ENCODE results near the gene DIS3L2. TPM values are rescaled to one million over a fixed set of nuclear protein-coding genes. Genes with fewer than 3 reads are reported as not detected.

The DIS3L2 gene
- total and polyA plus RNA-seq, 10 donors: 9.1 to 59.8 (median 35.4) TPM

GRCh38 chr2:232053777-232054176 is 92.3 kb downstream of the DIS3L2 start:
- H3K9me3 ChIP-seq: no peaks in the 10 kb centered on the region
- WGBS, 5 donors: 58 to 84% (median 78%) methylated on average over 2 of the region's 2 CpGs
- no peak overlapping the region for H3K4me3 ChIP-seq
- H3K27me3 ChIP-seq (replicated peaks in 1 of 7): no peaks in the 10 kb centered on the region
- DNase-seq: no peak
- no peak for TF ChIP-seq POLR2AphosphoS5 (IDR thresholded peaks at IDR 0.05)
- TF ChIP-seq CTCF (IDR thresholded peaks at IDR 0.05 in 8 of 11, conservative IDR thresholded peaks at IDR 0.05 in 3 of 11): no peak
- no peak for TF ChIP-seq POLR2A (IDR thresholded peaks at IDR 0.05)
- no peaks in the 10 kb centered on the region for H3K4me1 ChIP-seq
- H3K36me3 ChIP-seq: no peaks in the 10 kb centered on the region
- no peak overlapping the region for H3K27ac ChIP-seq
- intact Hi-C loops (cut with DNase I; ENCODE audit: low total_unique reads): no loop called here

GRCh38 chr2:232058063-232058877 is 96.8 kb downstream of the DIS3L2 start:
- Histone ChIP-seq H3K9me3 (peaks cover 0 to 10% (median 3%) of the 10 kb centered on the region in 8 donors), H3K27me3 (replicated peaks in 1 of 7) (no peaks in the 10 kb centered on the region), H3K36me3 (no peaks in the 10 kb centered on the region), H3K4me1 (no peaks in the 10 kb centered on the region), H3K27ac (no peak overlapping the region), H3K4me3 (no peak overlapping the region)
- no peak for DNase-seq
- TF ChIP-seq POLR2A (IDR thresholded peaks at IDR 0.05) (no peak), CTCF (IDR thresholded peaks at IDR 0.05 in 8 of 11, conservative IDR thresholded peaks at IDR 0.05 in 3 of 11) (no peak), POLR2AphosphoS5 (IDR thresholded peaks at IDR 0.05) (no peak)
- 65 to 78% (median 76%) methylated on average over 5 of the region's 5 CpGs for WGBS, 5 donors
- intact Hi-C loops (cut with DNase I; ENCODE audit: low total_unique reads): no loop called here

- Histone ChIP-seq H3K9me3 (peaks cover 0 to 10% (median 3%) of the 10 kb centered on the region in 8 donors), H3K27me3 (replicated peaks in 1 of 7) (no peaks in the 10 kb centered on the region)
- DNase-seq: no peak
Observed at GRCh38 chr2:232058931-232059330, 97.4 kb downstream of the DIS3L2 start.

More at GRCh38 chr2:232058931-232059330, 97.4 kb downstream of the DIS3L2 start:
- TF ChIP-seq CTCF (IDR thresholded peaks at IDR 0.05 in 8 of 11, conservative IDR thresholded peaks at IDR 0.05 in 3 of 11): no peak
- TF ChIP-seq POLR2AphosphoS5 (IDR thresholded peaks at IDR 0.05): no peak
- TF ChIP-seq POLR2A (IDR thresholded peaks at IDR 0.05): no peak
- Histone ChIP-seq H3K27ac (no peak overlapping the region), H3K4me1 (no peaks in the 10 kb centered on the region), H3K4me3 (no peak overlapping the region), H3K36me3 (no peaks in the 10 kb centered on the region)
- intact Hi-C loops (cut with DNase I; ENCODE audit: low total_unique reads): no loop called here
